ENCODE data around the gene LRRN2.

LRRN2 gene

DNA sequence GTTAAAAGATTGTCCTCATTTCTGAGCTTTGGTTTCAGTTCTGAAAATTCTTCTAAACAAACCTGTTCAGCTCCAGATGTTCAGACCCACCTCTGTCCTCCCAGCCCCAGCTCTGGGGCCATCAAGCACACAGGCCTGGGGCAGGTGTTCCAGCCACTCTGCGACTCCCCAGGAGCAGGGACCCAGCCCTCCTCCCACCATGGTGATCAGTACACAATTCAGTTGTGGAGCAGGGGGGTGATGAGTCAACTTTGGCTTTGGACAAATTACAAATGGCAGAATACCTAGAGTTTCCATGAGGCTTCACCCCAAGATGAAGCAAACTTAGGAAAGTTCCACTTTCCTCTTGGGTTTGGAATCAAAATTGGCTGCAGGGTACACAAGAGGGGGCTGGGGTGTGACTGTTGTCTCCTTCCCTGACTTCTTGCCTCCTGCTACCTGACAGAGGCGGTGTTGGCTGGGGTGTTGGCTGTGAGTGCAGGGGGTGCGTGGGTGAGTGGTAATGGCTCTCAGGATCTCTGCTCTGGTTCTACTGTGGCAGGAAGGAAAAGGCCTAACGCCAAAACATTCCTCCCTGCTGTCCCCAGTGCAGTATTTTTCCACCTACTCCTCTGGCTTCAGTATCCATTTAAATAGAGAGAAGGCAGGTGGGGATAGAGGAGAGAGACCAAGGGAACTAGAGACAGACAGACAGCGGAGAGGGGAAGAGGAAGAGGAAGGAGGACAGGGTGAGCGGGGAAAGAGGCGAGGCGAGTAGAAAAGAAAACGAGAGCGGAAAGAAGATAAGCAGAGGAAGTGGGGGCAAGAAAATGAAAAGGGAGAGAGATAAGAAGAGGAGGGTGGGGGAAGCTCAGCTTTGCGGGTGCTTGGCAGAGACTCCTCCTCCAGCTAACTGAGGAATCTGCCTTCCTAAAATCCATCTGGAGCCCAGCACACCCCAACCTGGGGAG, 20.6 kb upstream of the LRRN2 start:
- DNase-seq (ENCODE audit: low read depth), result no peak
- TF ChIP-seq CTCF (IDR thresholded peaks at IDR 0.05; ENCODE audit: low read depth, low read length) (no peak), MAX (IDR thresholded peaks at IDR 0.05; ENCODE audit: low read depth, low read length) (no peak), MYC (IDR thresholded peaks at IDR 0.05; ENCODE audit: low read depth, low read length) (no peak), POLR2A (IDR thresholded peaks at IDR 0.05; ENCODE audit: extremely low read depth, insufficient read length) (no peak)
- H3K4me3 ChIP-seq (ENCODE audit: low read depth, low read length), result no peak overlapping the region

DNA sequence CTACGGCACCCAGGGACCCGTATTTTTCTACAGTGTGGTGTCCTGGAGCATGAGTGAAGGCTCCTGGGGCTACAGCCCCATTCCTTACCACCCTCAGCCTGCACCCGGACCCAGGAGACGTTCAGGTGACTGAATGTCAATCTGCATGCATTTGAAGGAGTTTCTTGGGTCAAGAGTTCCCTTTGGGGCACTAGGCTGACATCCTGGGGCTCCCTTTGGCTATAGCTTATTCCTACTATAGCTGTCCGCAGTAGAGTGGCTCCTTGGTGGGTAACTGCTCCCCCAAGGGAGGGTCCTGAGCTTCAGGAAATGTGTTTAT, 19.9 kb upstream of the LRRN2 start:
- no peak for TF ChIP-seq MYC (IDR thresholded peaks at IDR 0.05; ENCODE audit: low read depth, low read length)
- TF ChIP-seq CTCF (IDR thresholded peaks at IDR 0.05; ENCODE audit: low read depth, low read length), result no peak
- no peak overlapping the region for H3K4me3 ChIP-seq (ENCODE audit: low read depth, low read length)
- DNase-seq (ENCODE audit: low read depth), result no peak

- TF ChIP-seq POLR2A (IDR thresholded peaks at IDR 0.05; ENCODE audit: extremely low read depth, insufficient read length), result no peak
- H3K4me3 ChIP-seq (ENCODE audit: low read depth, low read length), result no peak overlapping the region
- no peak for DNase-seq (ENCODE audit: low read depth)
Measured at GRCh38 chr1:204704794-204705492, 19.4 kb upstream of the LRRN2 start.

- TF ChIP-seq CTCF (IDR thresholded peaks at IDR 0.05; ENCODE audit: low read depth, low read length), result no peak
- no peak overlapping the region for H3K4me3 ChIP-seq (ENCODE audit: low read depth, low read length)
- no peak for DNase-seq (ENCODE audit: low read depth)
Measured at GRCh38 chr1:204703826-204704612, 18.5 kb upstream of the LRRN2 start.

GRCh38 chr1:204703268-204703664, 17.7 kb upstream of the LRRN2 start:
- H3K4me3 ChIP-seq (ENCODE audit: low read depth, low read length), result no peak overlapping the region
- no peak for DNase-seq (ENCODE audit: low read depth)
- no peak for TF ChIP-seq MAX (IDR thresholded peaks at IDR 0.05; ENCODE audit: low read depth, low read length)
- TF ChIP-seq POLR2A (IDR thresholded peaks at IDR 0.05; ENCODE audit: extremely low read depth, insufficient read length), result no peak
- TF ChIP-seq CTCF (IDR thresholded peaks at IDR 0.05; ENCODE audit: low read depth, low read length), result no peak
- no peak for TF ChIP-seq MYC (IDR thresholded peaks at IDR 0.05; ENCODE audit: low read depth, low read length)

DNA sequence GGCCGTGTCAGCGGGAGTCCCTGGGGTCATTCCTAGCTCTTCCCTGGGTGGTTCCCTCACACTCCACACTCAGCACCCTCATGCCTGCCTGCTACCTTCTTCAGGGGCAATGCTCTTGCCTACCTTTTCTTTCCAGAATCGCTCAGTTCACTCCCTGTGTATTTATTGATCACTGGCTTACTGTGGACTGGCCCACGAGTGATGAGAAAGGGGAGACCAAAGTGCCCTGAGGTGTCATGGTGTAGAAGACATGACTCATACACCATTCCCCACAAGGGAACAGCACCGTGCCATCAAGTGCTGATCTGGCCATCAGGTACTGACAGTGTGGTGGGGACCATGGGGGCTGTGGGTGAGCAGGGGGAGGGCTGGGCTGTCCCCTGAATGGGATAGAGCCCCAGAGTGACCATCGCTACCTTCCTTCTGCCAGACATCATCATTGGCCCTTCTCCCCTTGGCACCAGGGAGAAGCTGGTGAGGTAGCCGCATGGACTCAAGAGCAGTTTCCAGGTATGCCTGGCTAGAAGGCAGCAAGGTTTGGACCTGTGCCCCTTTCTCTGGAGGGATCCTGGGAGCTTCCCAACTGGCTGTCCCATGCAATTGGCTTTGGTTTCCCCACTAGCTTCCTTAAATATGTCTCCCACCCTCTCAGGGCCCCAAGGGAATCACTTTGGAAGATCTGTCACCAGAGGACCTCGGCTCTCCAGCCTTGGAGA, 17.2 kb upstream of the LRRN2 start:
- TF ChIP-seq MYC (IDR thresholded peaks at IDR 0.05; ENCODE audit: low read depth, low read length) (no peak), POLR2A (IDR thresholded peaks at IDR 0.05; ENCODE audit: extremely low read depth, insufficient read length) (no peak), CTCF (IDR thresholded peaks at IDR 0.05; ENCODE audit: low read depth, low read length) (no peak), MAX (IDR thresholded peaks at IDR 0.05; ENCODE audit: low read depth, low read length) (no peak)
- no peak overlapping the region for H3K4me3 ChIP-seq (ENCODE audit: low read depth, low read length)
- no peak for DNase-seq (ENCODE audit: low read depth)
